Measurements from ENCODE around the gene FBN3. TPM values are rescaled to one million over a fixed set of nuclear protein-coding genes. Genes with fewer than 3 reads are reported as not detected.

The FBN3 gene
- total RNA-seq, 1 donor from 2014 or later = 0.57 TPM

- H3K36me3 Mint-ChIP-seq (ENCODE audit: low read depth) = no peaks in the 10 kb centered on the region
- peaks cover 5% of the 10 kb centered on the region for H3K4me1 Mint-ChIP-seq (ENCODE audit: low read depth)
- no peak for TF ChIP-seq CTCF (IDR thresholded peaks at IDR 0.05)
- no peak overlapping the region for H3K4me3 Mint-ChIP-seq (ENCODE audit: unreplicated experiment)
- no peak for DNase-seq (ENCODE audit: low spot score)
- H3K27me3 Mint-ChIP-seq (ENCODE audit: low read depth) = peaks cover 16% of the 10 kb centered on the region
- no peak overlapping the region for H3K27ac Mint-ChIP-seq (ENCODE audit: unreplicated experiment)
- H3K9me3 Mint-ChIP-seq (ENCODE audit: low read depth) = no peaks in the 10 kb centered on the region
Observed at GRCh38 chr19:8110931-8111330, 38.5 kb downstream of the FBN3 start.

DNA sequence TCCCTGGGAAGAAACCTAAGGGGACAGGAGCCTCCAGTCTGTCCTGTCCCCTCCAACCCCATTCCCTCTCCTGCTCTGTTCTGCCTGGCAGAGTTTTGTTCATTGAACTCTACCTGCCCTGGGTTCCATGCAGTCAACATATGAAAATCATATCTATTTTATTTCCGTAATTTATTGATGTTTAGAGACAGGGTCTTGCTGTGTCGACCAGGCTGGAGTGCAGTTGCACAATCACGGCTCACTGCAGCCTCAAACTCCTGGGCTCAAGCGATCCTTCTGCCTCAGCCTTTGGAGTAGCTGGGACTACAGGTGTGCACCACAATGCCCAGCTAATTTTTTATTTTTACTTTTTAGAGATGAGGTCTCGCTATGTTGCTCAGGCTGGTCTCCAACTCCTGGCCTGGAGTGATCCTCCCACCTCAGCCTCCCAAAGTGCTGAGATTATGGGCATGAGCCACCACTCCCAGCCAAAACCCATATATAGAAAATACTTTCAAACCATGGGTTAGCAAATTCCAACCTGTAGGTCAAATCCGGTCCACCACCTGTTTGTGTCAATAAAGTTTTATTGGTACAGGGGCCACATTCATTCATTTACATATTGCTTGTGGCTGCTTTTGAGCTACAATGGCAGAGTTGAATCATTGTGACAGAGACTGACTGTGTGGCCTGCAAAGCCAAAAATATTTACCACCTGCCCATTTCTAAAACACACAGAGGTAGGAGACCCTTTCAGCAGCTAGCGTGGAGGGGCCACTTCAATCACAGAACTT is 39.3 kb downstream of the FBN3 start:
- Mint-ChIP-seq H3K4me3 (ENCODE audit: unreplicated experiment) (no peak overlapping the region), H3K4me1 (ENCODE audit: low read depth) (peaks cover 4% of the 10 kb centered on the region), H3K27me3 (ENCODE audit: low read depth) (peaks cover 20% of the 10 kb centered on the region), H3K9me3 (ENCODE audit: low read depth) (no peaks in the 10 kb centered on the region), H3K27ac (ENCODE audit: unreplicated experiment) (no peak overlapping the region), H3K36me3 (ENCODE audit: low read depth) (no peaks in the 10 kb centered on the region)
- no peak for DNase-seq (ENCODE audit: low spot score)
- no peak for TF ChIP-seq CTCF (IDR thresholded peaks at IDR 0.05)

DNA sequence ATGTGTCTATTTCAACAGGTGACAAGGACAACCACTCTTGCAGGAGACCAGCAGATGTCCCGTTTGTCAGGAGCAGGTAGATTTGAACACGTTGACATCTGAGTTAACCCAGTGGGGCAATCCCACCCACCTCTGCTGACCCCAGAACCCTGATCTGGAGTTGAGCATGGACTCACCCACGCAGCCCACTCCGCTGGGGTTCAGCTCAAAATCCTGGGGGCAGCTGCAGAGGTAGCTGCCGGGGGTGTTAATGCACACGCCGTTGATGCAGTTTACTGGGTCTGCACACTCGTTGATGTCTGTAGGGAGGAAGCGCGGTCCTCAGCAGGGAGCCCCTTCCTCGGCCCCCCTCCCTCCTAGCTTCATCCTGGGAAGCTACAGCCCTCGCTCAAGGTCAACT is 39.9 kb downstream of the FBN3 start:
- H3K4me1 Mint-ChIP-seq (ENCODE audit: low read depth) = peaks cover 4% of the 10 kb centered on the region
- H3K27me3 Mint-ChIP-seq (ENCODE audit: low read depth) = peaks cover 20% of the 10 kb centered on the region
- no peaks in the 10 kb centered on the region for H3K9me3 Mint-ChIP-seq (ENCODE audit: low read depth)
- no peaks in the 10 kb centered on the region for H3K36me3 Mint-ChIP-seq (ENCODE audit: low read depth)
- H3K27ac Mint-ChIP-seq (ENCODE audit: unreplicated experiment) = no peak overlapping the region
- no peak overlapping the region for H3K4me3 Mint-ChIP-seq (ENCODE audit: unreplicated experiment)
- no peak for DNase-seq (ENCODE audit: low spot score)
- TF ChIP-seq CTCF (IDR thresholded peaks at IDR 0.05) = no peak

DNA sequence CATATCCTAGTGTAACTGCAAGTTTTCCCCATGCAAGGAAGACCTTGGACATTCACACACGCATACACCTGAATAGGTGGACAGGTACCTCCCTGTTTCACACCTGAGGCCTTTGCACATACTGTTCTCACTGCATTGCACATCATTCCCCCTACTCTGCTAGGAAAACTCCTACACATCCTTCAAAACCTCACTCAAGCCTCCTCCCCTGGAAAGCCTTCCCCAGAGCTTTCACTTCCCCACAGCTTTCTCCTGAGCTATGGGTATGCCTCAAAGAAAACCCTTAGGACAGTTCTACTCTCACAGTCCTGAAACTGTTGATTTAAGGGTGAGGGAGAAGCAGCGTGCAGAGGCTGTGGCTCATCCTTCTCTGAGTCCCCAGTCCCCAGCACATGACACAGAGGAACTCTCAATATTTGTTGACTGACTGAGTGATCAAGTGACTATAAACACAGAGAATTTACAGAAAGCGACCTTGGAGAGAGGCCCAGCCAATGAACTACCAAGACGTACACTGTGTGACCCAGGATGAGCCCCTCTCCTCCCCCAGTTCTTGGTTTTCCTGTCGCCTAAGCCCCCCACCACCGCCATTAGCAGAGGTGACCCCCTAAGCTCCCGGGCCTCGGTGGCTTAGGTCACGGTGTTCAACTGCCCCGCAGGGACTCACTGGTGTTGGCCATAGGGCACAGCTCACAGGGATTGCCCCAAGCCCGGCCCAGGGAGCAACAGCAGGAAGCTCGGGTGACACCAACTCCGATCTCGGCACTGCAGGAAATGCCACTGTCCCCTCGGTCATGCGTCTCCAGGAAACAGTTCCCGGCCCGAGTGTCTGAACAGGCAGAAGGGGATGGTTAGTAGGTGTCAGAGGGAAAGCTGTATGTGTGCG is 40.6 kb downstream of the FBN3 start:
- Mint-ChIP-seq H3K27ac (ENCODE audit: unreplicated experiment) (no peak overlapping the region), H3K36me3 (ENCODE audit: low read depth) (no peaks in the 10 kb centered on the region)

More for the DNA sequence above, 40.6 kb downstream of the FBN3 start:
- TF ChIP-seq CTCF (IDR thresholded peaks at IDR 0.05) = no peak
- Mint-ChIP-seq H3K27me3 (ENCODE audit: low read depth) (peaks cover 20% of the 10 kb centered on the region), H3K9me3 (ENCODE audit: low read depth) (no peaks in the 10 kb centered on the region), H3K4me1 (ENCODE audit: low read depth) (peaks cover 4% of the 10 kb centered on the region), H3K4me3 (ENCODE audit: unreplicated experiment) (no peak overlapping the region)
- DNase-seq (ENCODE audit: low spot score) = no peak

All from chondrocyte (in vitro differentiated cells).